ENCODE measurements around the gene ADCY6. TPM values are rescaled to one million over a fixed set of nuclear protein-coding genes. Genes with fewer than 3 reads are reported as not detected.
A peak's percentile ranks its signal among the peaks of the same experiment; 100 is the strongest.

ADCY6 gene
- 2.6 TPM for total RNA-seq
- polyA plus RNA-seq = 6.1 TPM
- long read RNA-seq, donor 1 = 0 reads
- long read RNA-seq, donor 2 = 0 reads
- long read RNA-seq, donor 3 = 0 reads
- long read RNA-seq, donor 4, partial matches to known transcripts = 16 of 16 reads
- long read RNA-seq, donor 4, other reads (novel, unspliced or antisense) = 0 of 16 reads
- long read RNA-seq, donor 5 = 0 reads
- long read RNA-seq, donor 6, full-length matches to known transcripts = 1 of 1 reads
- long read RNA-seq, donor 6, partial matches to known transcripts = 0 of 1 reads
- long read RNA-seq, donor 6, other reads (novel, unspliced or antisense) = 0 of 1 reads
- long read RNA-seq, donor 7 = 0 reads
- long read RNA-seq, donor 8 = 0 reads
- long read RNA-seq, donor 9 = 0 reads
- long read RNA-seq, donor 10 = 0 reads

GRCh38 chr12:48788854-48789775 is at the start of gene ADCY6:
Gene ADCY6 (minus strand): TSS chr12:48789089. CDS start chr12:48783434, 5,655 bp downstream.
- peak in 1 of 9 donors; percentile 18 for DNase-seq (ENCODE audit: low read depth in 6 of 9, low spot score in 9 of 9)
- WGBS = 1% methylated on average over 86 of the region's 86 CpGs

GRCh38 chr12:48838048-48838447 is 49.2 kb upstream of the ADCY6 start:
- Histone ChIP-seq H3K9me3 (ENCODE audit: control insufficient read depth in 2 of 2, insufficient read depth in 1 of 2, low read length in 1 of 2) (no peaks in the 10 kb centered on the region), H3K4me3 (ENCODE audit: low read length in 2 of 2) (no peak overlapping the region), H3K27ac (ENCODE audit: low read depth in 1 of 2, low read length in 1 of 2) (no peak overlapping the region), H3K27me3 (ENCODE audit: control insufficient read depth in 2 of 2, insufficient read depth in 1 of 2, low read length in 1 of 2) (no peaks in the 10 kb centered on the region), H3K4me1 (ENCODE audit: control insufficient read depth in 2 of 2, insufficient read depth in 2 of 2, low read length in 2 of 2) (no peaks in the 10 kb centered on the region), H3K36me3 (ENCODE audit: control insufficient read depth in 2 of 2, insufficient read depth in 2 of 2, low read length in 1 of 2) (peaks cover 67 to 76% of the 10 kb centered on the region in 2 donors)
- no peak for DNase-seq (ENCODE audit: low read depth in 6 of 9, low spot score in 9 of 9)
- 98% methylated on average over 4 of the region's 4 CpGs for WGBS

More at GRCh38 chr12:48788854-48789775, at the start of gene ADCY6:
- Histone ChIP-seq H3K4me3 (ENCODE audit: low read length in 2 of 2) (peak within 1 kb of the TSS; percentile 42 to 54), H3K4me1 (ENCODE audit: control insufficient read depth in 2 of 2, insufficient read depth in 2 of 2, low read length in 2 of 2) (peaks cover 4% of the 10 kb centered on the region in 2 donors), H3K36me3 (ENCODE audit: control insufficient read depth in 2 of 2, insufficient read depth in 2 of 2, low read length in 1 of 2) (no peaks in the 10 kb centered on the region), H3K9me3 (ENCODE audit: control insufficient read depth in 2 of 2, insufficient read depth in 1 of 2, low read length in 1 of 2) (no peaks in the 10 kb centered on the region), H3K27me3 (ENCODE audit: control insufficient read depth in 2 of 2, insufficient read depth in 1 of 2, low read length in 1 of 2) (peaks cover 27 to 39% of the 10 kb centered on the region in 2 donors), H3K27ac (ENCODE audit: low read depth in 1 of 2, low read length in 1 of 2) (peak within 1 kb of the TSS in 1 of 2 donors; percentile 31)

- DNase-seq (ENCODE audit: low read depth in 6 of 9, low spot score in 9 of 9) = no peak
- H3K27me3 ChIP-seq (ENCODE audit: control insufficient read depth in 2 of 2, insufficient read depth in 1 of 2, low read length in 1 of 2) = no peaks in the 10 kb centered on the region
- no peaks in the 10 kb centered on the region for H3K4me1 ChIP-seq (ENCODE audit: control insufficient read depth in 2 of 2, insufficient read depth in 2 of 2, low read length in 2 of 2)
- no peak overlapping the region for H3K4me3 ChIP-seq (ENCODE audit: low read length in 2 of 2)
- peaks cover 92 to 97% of the 10 kb centered on the region in 2 donors for H3K36me3 ChIP-seq (ENCODE audit: control insufficient read depth in 2 of 2, insufficient read depth in 2 of 2, low read length in 1 of 2)
- 97% methylated on average over 12 of the region's 12 CpGs for WGBS
- no peak overlapping the region for H3K27ac ChIP-seq (ENCODE audit: low read depth in 1 of 2, low read length in 1 of 2)
- H3K9me3 ChIP-seq (ENCODE audit: control insufficient read depth in 2 of 2, insufficient read depth in 1 of 2, low read length in 1 of 2) = no peaks in the 10 kb centered on the region
Observed at GRCh38 chr12:48832321-48833060, 43.6 kb upstream of the ADCY6 start.

- no peaks in the 10 kb centered on the region for H3K27me3 ChIP-seq (ENCODE audit: control insufficient read depth in 2 of 2, insufficient read depth in 1 of 2, low read length in 1 of 2)
- no peaks in the 10 kb centered on the region for H3K4me1 ChIP-seq (ENCODE audit: control insufficient read depth in 2 of 2, insufficient read depth in 2 of 2, low read length in 2 of 2)
- H3K36me3 ChIP-seq (ENCODE audit: control insufficient read depth in 2 of 2, insufficient read depth in 2 of 2, low read length in 1 of 2) = peaks cover 92 to 95% of the 10 kb centered on the region in 2 donors
- 98% methylated on average over 6 of the region's 6 CpGs for WGBS
- no peak overlapping the region for H3K27ac ChIP-seq (ENCODE audit: low read depth in 1 of 2, low read length in 1 of 2)
- no peak for DNase-seq (ENCODE audit: low read depth in 6 of 9, low spot score in 9 of 9)
- no peak overlapping the region for H3K4me3 ChIP-seq (ENCODE audit: low read length in 2 of 2)
- H3K9me3 ChIP-seq (ENCODE audit: control insufficient read depth in 2 of 2, insufficient read depth in 1 of 2, low read length in 1 of 2) = no peaks in the 10 kb centered on the region
Observed at GRCh38 chr12:48831257-48831656, 42.4 kb upstream of the ADCY6 start.

GRCh38 chr12:48828841-48829575 is 40.1 kb upstream of the ADCY6 start:
- H3K36me3 ChIP-seq (ENCODE audit: control insufficient read depth in 2 of 2, insufficient read depth in 2 of 2, low read length in 1 of 2) = peaks cover 78 to 79% of the 10 kb centered on the region in 2 donors
- DNase-seq (ENCODE audit: low read depth in 6 of 9, low spot score in 9 of 9) = no peak
- H3K4me1 ChIP-seq (ENCODE audit: control insufficient read depth in 2 of 2, insufficient read depth in 2 of 2, low read length in 2 of 2) = no peaks in the 10 kb centered on the region
- H3K27me3 ChIP-seq (ENCODE audit: control insufficient read depth in 2 of 2, insufficient read depth in 1 of 2, low read length in 1 of 2) = no peaks in the 10 kb centered on the region
- no peak overlapping the region for H3K4me3 ChIP-seq (ENCODE audit: low read length in 2 of 2)
- H3K9me3 ChIP-seq (ENCODE audit: control insufficient read depth in 2 of 2, insufficient read depth in 1 of 2, low read length in 1 of 2) = no peaks in the 10 kb centered on the region
- 97% methylated on average over 16 of the region's 16 CpGs for WGBS
- no peak overlapping the region for H3K27ac ChIP-seq (ENCODE audit: low read depth in 1 of 2, low read length in 1 of 2)

- WGBS = 67% methylated on average over 2 of the region's 2 CpGs
- no peaks in the 10 kb centered on the region for H3K4me1 ChIP-seq (ENCODE audit: control insufficient read depth in 2 of 2, insufficient read depth in 2 of 2, low read length in 2 of 2)
- DNase-seq (ENCODE audit: low read depth in 6 of 9, low spot score in 9 of 9) = no peak
Observed at GRCh38 chr12:48828293-48828692, 39.4 kb upstream of the ADCY6 start.

GRCh38 chr12:48827513-48828096 is 38.7 kb upstream of the ADCY6 start:
- H3K9me3 ChIP-seq (ENCODE audit: control insufficient read depth in 2 of 2, insufficient read depth in 1 of 2, low read length in 1 of 2) = no peaks in the 10 kb centered on the region
- H3K4me1 ChIP-seq (ENCODE audit: control insufficient read depth in 2 of 2, insufficient read depth in 2 of 2, low read length in 2 of 2) = no peaks in the 10 kb centered on the region
- no peak overlapping the region for H3K4me3 ChIP-seq (ENCODE audit: low read length in 2 of 2)
- DNase-seq (ENCODE audit: low read depth in 6 of 9, low spot score in 9 of 9) = no peak
- H3K36me3 ChIP-seq (ENCODE audit: control insufficient read depth in 2 of 2, insufficient read depth in 2 of 2, low read length in 1 of 2) = peaks cover 64 to 66% of the 10 kb centered on the region in 2 donors
- H3K27ac ChIP-seq (ENCODE audit: low read depth in 1 of 2, low read length in 1 of 2) = no peak overlapping the region
- no peaks in the 10 kb centered on the region for H3K27me3 ChIP-seq (ENCODE audit: control insufficient read depth in 2 of 2, insufficient read depth in 1 of 2, low read length in 1 of 2)
- WGBS = 98% methylated on average over 17 of the region's 17 CpGs

More at GRCh38 chr12:48828293-48828692, 39.4 kb upstream of the ADCY6 start:
- H3K27me3 ChIP-seq (ENCODE audit: control insufficient read depth in 2 of 2, insufficient read depth in 1 of 2, low read length in 1 of 2) = no peaks in the 10 kb centered on the region
- H3K4me3 ChIP-seq (ENCODE audit: low read length in 2 of 2) = no peak overlapping the region
- H3K9me3 ChIP-seq (ENCODE audit: control insufficient read depth in 2 of 2, insufficient read depth in 1 of 2, low read length in 1 of 2) = no peaks in the 10 kb centered on the region
- no peak overlapping the region for H3K27ac ChIP-seq (ENCODE audit: low read depth in 1 of 2, low read length in 1 of 2)
- H3K36me3 ChIP-seq (ENCODE audit: control insufficient read depth in 2 of 2, insufficient read depth in 2 of 2, low read length in 1 of 2) = peaks cover 70 to 72% of the 10 kb centered on the region in 2 donors

GRCh38 chr12:48827026-48827425 is 38.1 kb upstream of the ADCY6 start:
- Histone ChIP-seq H3K4me3 (ENCODE audit: low read length in 2 of 2) (no peak overlapping the region), H3K27me3 (ENCODE audit: control insufficient read depth in 2 of 2, insufficient read depth in 1 of 2, low read length in 1 of 2) (no peaks in the 10 kb centered on the region), H3K9me3 (ENCODE audit: control insufficient read depth in 2 of 2, insufficient read depth in 1 of 2, low read length in 1 of 2) (no peaks in the 10 kb centered on the region), H3K27ac (ENCODE audit: low read depth in 1 of 2, low read length in 1 of 2) (no peak overlapping the region), H3K36me3 (ENCODE audit: control insufficient read depth in 2 of 2, insufficient read depth in 2 of 2, low read length in 1 of 2) (peaks cover 58 to 60% of the 10 kb centered on the region in 2 donors), H3K4me1 (ENCODE audit: control insufficient read depth in 2 of 2, insufficient read depth in 2 of 2, low read length in 2 of 2) (no peaks in the 10 kb centered on the region)
- DNase-seq (ENCODE audit: low read depth in 6 of 9, low spot score in 9 of 9) = no peak
- 96% methylated on average over 8 of the region's 8 CpGs for WGBS

Measured in thymus (tissue), 14 donors.